A549 (cell line): ENCODE data around the gene ITPA. TPM values are rescaled to one million over a fixed set of nuclear protein-coding genes. Genes with fewer than 3 reads are reported as not detected.

Source experiments
- ATAC-seq, 2 experiments: fragments of 200-7000 bp in 1 of 2; fragments of >200 bp in 1 of 2; cut with Nextera tagmentation in 1 of 2; cut with Tn5 transposase in 1 of 2; 3 replicates each; pipeline versions ENCODE4 v1.8.0 to v1.9.1; 2018 to 2020; ENCODE audit warnings: mild to moderate bottlenecking in 1 of 2, moderate library complexity in 1 of 2
- CTCF ChIA-PET: fragments of 300-600 bp; sonication (Branson Sonifier 250); formaldehyde crosslinking; extraction: SDS; loops from one replicate; lab custom pipeline; 2021; ENCODE audit warnings: antibody characterized with exemption, inconsistent platforms; lab: Yijun Ruan, JAX
- POLR2A ChIA-PET: fragments of 350-600 bp; formaldehyde crosslinking; extraction: SDS; loops from one replicate; lab custom pipeline; 2021; ENCODE audit warnings: antibody characterized with exemption, inconsistent platforms; lab: Yijun Ruan, JAX
- DNase-seq, 2 experiments: peaks; one replicate each; pipeline versions ENCODE4 v3.0.0 to v3.0.0-alpha.2; 2011 to 2016; ENCODE audit warnings: low read depth in 1 of 2, low spot score in 1 of 2
- FAIRE-seq: peaks from 2 replicates; lab custom pipeline; 2011; peaks lifted over from hg19 to GRCh38; lab: Jason Lieb, UNC
- H3K27ac ChIP-seq, 2 experiments: fragments of >200 bp; sonication (Bioruptor Twin); formaldehyde crosslinking; 3 replicates each; pipeline ENCODE4 v1.5.1; 2016 to 2017
- H3K4me1 ChIP-seq: fragments of >200 bp; sonication (Bioruptor Twin); formaldehyde crosslinking; 3 replicates; pipeline ENCODE4 v1.6.1; 2016
- H3K4me2 ChIP-seq: fragments of >200 bp; sonication (Bioruptor Twin); formaldehyde crosslinking; 3 replicates; pipeline ENCODE4 v1.6.1; 2016
- H3K4me3 ChIP-seq: fragments of >200 bp; sonication (Bioruptor Twin); formaldehyde crosslinking; 3 replicates; pipeline ENCODE4 v1.5.1; 2016
- H3K9me3 ChIP-seq: fragments of >200 bp; sonication (Bioruptor Twin); formaldehyde crosslinking; 3 replicates; pipeline ENCODE4 v1.6.1; 2016
- ATOH8 ChIP-seq: fragments of 250-450 bp; sonication (Bioruptor Pico); IDR thresholded peaks from 2 replicates; pipeline ENCODE4 v1.5.0; 2020; ENCODE audit warnings: low read depth, mild to moderate bottlenecking, moderate library complexity
- BCL3 ChIP-seq: fragments of >200 bp; sonication (Bioruptor Twin); formaldehyde crosslinking; IDR thresholded peaks from 3 replicates; pipeline ENCODE4 v1.6.1; 2016
- CTCF ChIP-seq: fragments of >200 bp; sonication (Bioruptor Twin); formaldehyde crosslinking; IDR thresholded peaks from 3 replicates; pipeline ENCODE4 v1.5.1; 2016
- ELK1 ChIP-seq: fragments of 150-350 bp; IDR thresholded peaks from 2 replicates; pipeline ENCODE4 v1.6.1; 2014; ENCODE audit warnings: low read depth, mild to moderate bottlenecking, low read length
- FOSL2 ChIP-seq, 2 experiments: fragments of 450-650 bp in 1 of 2; fragments of >200 bp in 1 of 2; sonication (Bioruptor Twin) in 1 of 2; formaldehyde crosslinking; IDR thresholded peaks; 2 replicates each; pipeline versions ENCODE4 v1.5.0 to v1.6.1; 2016 to 2020; ENCODE audit warnings: mild to moderate bottlenecking in 1 of 2, moderate library complexity in 1 of 2
- HOXB5 ChIP-seq: fragments of 250-450 bp; sonication (Bioruptor Pico); IDR thresholded peaks from 2 replicates; pipeline ENCODE4 v1.5.0; 2020; ENCODE audit warnings: mild to moderate bottlenecking, moderate library complexity
- JUN ChIP-seq, 2 experiments: fragments of >200 bp; sonication (Bioruptor Twin); formaldehyde crosslinking; IDR thresholded peaks; 2 replicates in 1 of 2; 3 replicates in 1 of 2; pipeline ENCODE4 v1.6.1; 2016 to 2017
- JUNB ChIP-seq: fragments of >200 bp; sonication (Bioruptor Twin); formaldehyde crosslinking; IDR thresholded peaks from 2 replicates; pipeline ENCODE4 v1.6.1; 2016
- KDM1A ChIP-seq: fragments of 200-600 bp; sonication (generic); IDR thresholded peaks from 2 replicates; pipeline ENCODE4 v1.6.1; 2016; ENCODE audit warnings: low read depth, mild to moderate bottlenecking
- MAFK ChIP-seq: fragments of 450-650 bp; IDR thresholded peaks from 2 replicates; pipeline ENCODE4 v1.6.1; 2014; ENCODE audit not compliant: partially characterized antibody
- MAX ChIP-seq: IDR thresholded peaks from 2 replicates; pipeline ENCODE4 v1.6.1; 2012
- NPAS2 ChIP-seq: fragments of 250-450 bp; sonication (Bioruptor Pico); IDR thresholded peaks from 2 replicates; pipeline ENCODE4 v1.8.0; 2022; ENCODE audit warnings: mild to moderate bottlenecking, moderate library complexity, borderline replicate concordance
- NR3C1 ChIP-seq: fragments of >200 bp; sonication (Bioruptor Twin); formaldehyde crosslinking; IDR thresholded peaks from 3 replicates; pipeline ENCODE4 v1.6.1; 2017
- PBX3 ChIP-seq: IDR thresholded peaks from 2 replicates; pipeline ENCODE4 v1.6.1; 2012
- POLR2A ChIP-seq: IDR thresholded peaks from 2 replicates; pipeline ENCODE4 v1.6.1; 2012; ENCODE audit warnings: mild to moderate bottlenecking, low read length
- RARB ChIP-seq: fragments of 250-450 bp; sonication (Bioruptor Pico); IDR thresholded peaks from 2 replicates; pipeline ENCODE4 v1.8.0; 2021; ENCODE audit warnings: mild to moderate bottlenecking, moderate library complexity
- ZC3H11A ChIP-seq: fragments of 450-650 bp; IDR thresholded peaks from 2 replicates; pipeline ENCODE4 v1.6.1; 2014; ENCODE audit warnings: antibody characterized with exemption, mild to moderate bottlenecking
- ZFP36 ChIP-seq: fragments of 450-650 bp; IDR thresholded peaks from 2 replicates; pipeline ENCODE4 v1.6.1; 2014; ENCODE audit warnings: borderline replicate concordance; ENCODE audit not compliant: partially characterized antibody
- WGBS: methylation state at CpG from one replicate; pipeline ENCODE4 v1.1.6; 2017; ENCODE audit errors: missing lambda C conversion rate; 5-methylcytosine and 5-hydroxymethylcytosine counted together
- polyA plus RNA-seq, 4 experiments: library from polyadenylated mRNA; depleted of rRNA in 3 of 4; stranded (reverse); fragments of >200 nt; fragmentation: RNase III in 1 of 4; extraction: RNeasy Plus Mini Kit Qiagen cat#74134 plus additional on column Dnase treatment in 1 of 4; gene quantifications; 2 replicates in 3 of 4; 3 replicates in 1 of 4; pipeline ENCODE4 v1.2.3, GENCODE V29; 2011 to 2017

Gene ITPA
- polyA plus RNA-seq, 2 of the 4 experiments (the other 2 are of a cell fraction), result 54.0 to 106 TPM

GRCh38 chr20:3235666-3236324, 26.5 kb downstream of the ITPA start:
- ChIA-PET CTCF (interaction anchor here (1.0 to 1.8 kb wide), 7 partner anchors 13 to 41 kb away, joined by 3 to 8 read pairs (median 4); no protein-coding TSS in a partner anchor), POLR2A (interaction anchor here (1.3 kb wide), 1 partner anchor 26 kb away, joined by 3 read pairs; the partner anchor contains the start of gene ITPA)
- Histone ChIP-seq H3K4me2 (peak overlapping the region; percentile 39; the same call in 2 of the 3 replicates), H3K27ac (peak overlapping the region; percentile 28 to 31; a peak in 4 of 6 replicates), H3K9me3 (no peaks in the 10 kb centered on the region), H3K4me3 (no peak overlapping the region), H3K4me1 (peaks cover 25% of the 10 kb centered on the region)
- FAIRE-seq (peak; percentile 84), ATAC-seq (peak; percentile 22 to 23; a peak in 3 of 6 replicates), DNase-seq (peak in 1 of 2 experiments; percentile 65)
- WGBS, result 7% methylated on average over 4 of the region's 4 CpGs
- TF ChIP-seq JUN (IDR thresholded peaks at IDR 0.05) (0 out of 5 replicates have a peak, but pooled peaks of 1 of the 2 experiments have one; percentile 27), MAX (peak; percentile 58; the same call in 1 of the 2 replicates), ZFP36 (peak; percentile 99), CTCF (no peak), RARB (CRISPR knock-in tag) (no peak), ATOH8 (CRISPR knock-in tag) (peak; percentile 48; the same call in 1 of the 2 replicates), FOSL2 (IDR thresholded peaks at IDR 0.05) (peak; percentile 79), FOSL2 (CRISPR knock-in tag; IDR thresholded peaks at IDR 0.05) (peak; percentile 90), JUNB (peak; percentile 66), NPAS2 (CRISPR knock-in tag) (no peak), KDM1A (peak; percentile 41; the same call in 1 of the 2 replicates)

GRCh38 chr20:3237011-3237957, 28.0 kb downstream of the ITPA start:
- CTCF ChIA-PET, result interaction anchor here (1.0 to 1.8 kb wide), 7 partner anchors 12 to 40 kb away, joined by 3 to 8 read pairs (median 3); no protein-coding TSS in a partner anchor
- H3K9me3 ChIP-seq, result no peaks in the 10 kb centered on the region
- 86% methylated on average over 25 of the region's 25 CpGs for WGBS
- no peak overlapping the region for H3K4me3 ChIP-seq
- H3K27ac ChIP-seq, result peak overlapping the region in 1 of 2 experiments; percentile 24; a peak in 2 of 6 replicates
- POLR2A ChIA-PET, result interaction anchor here (1.3 kb wide), 1 partner anchor 28 kb away, joined by 3 read pairs; the partner anchor contains the start of gene ITPA
- ATAC-seq (no peak), FAIRE-seq (no peak)
- TF ChIP-seq NPAS2 (CRISPR knock-in tag) (no peak), JUN (IDR thresholded peaks at IDR 0.05) (no peak), POLR2A (no peak), MAFK (peak; percentile 47)
- TF ChIP-seq, all 56 proteins: peak for 1
- DNase-seq, result no peak
- Histone ChIP-seq H3K4me2 (peak overlapping the region; percentile 90; the same call in 1 of the 3 replicates), H3K4me1 (peaks cover 36% of the 10 kb centered on the region)

GRCh38 chr20:3237958-3238615, 28.8 kb downstream of the ITPA start:
- Histone ChIP-seq H3K4me1 (peaks cover 40% of the 10 kb centered on the region), H3K9me3 (no peaks in the 10 kb centered on the region), H3K27ac (peak overlapping the region; percentile 79 to 92; a peak in 5 of 6 replicates), H3K4me3 (peak overlapping the region; percentile 96), H3K4me2 (peak overlapping the region; percentile 90)
- ChIA-PET CTCF (interaction anchor here (1.2 to 2.8 kb wide), 5 partner anchors 12 to 20 kb away, joined by 3 to 13 read pairs (median 8); no protein-coding TSS in a partner anchor), POLR2A (no interaction called here)
- 76% methylated on average over 46 of the region's 59 CpGs for WGBS
- ATAC-seq (no peak), FAIRE-seq (no peak), DNase-seq (no peak)
- TF ChIP-seq BCL3 (no peak), ELK1 (no peak), CTCF (no peak), PBX3 (no peak), NR3C1 (no peak), KDM1A (no peak), HOXB5 (CRISPR knock-in tag) (no peak), ZC3H11A (no peak)
